ENCODE data around the gene ZNF683.
"Not testable (repeated sequence)": the region's sequence is repeated elsewhere in the genome, so short reads cannot be mapped to it uniquely, and the experiment has no call there.

The ZNF683 gene

DNA sequence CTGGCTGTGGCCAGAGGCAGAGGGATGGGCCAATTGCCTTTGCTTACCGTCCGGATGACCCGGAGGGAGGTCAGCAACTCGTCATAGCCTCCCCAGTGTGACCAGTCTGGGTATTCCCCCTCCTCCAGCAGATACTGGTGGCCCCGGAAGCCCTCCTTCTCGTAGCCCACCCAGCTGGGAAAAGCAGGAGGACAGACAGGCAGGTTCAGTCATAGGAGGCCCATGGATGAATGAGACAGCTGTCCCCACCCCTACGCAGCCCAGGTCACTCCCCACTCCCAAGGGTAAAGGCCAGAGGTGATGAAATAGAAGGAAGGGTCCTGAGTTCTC lies 35.4 kb downstream of the ZNF683 start:
- no peak for DNase-seq (ENCODE audit: low read depth)

- DNase-seq (ENCODE audit: low read depth) = peak; percentile 83
Observed at GRCh38 chr1:26336477-26337205, 35.9 kb downstream of the ZNF683 start.

GRCh38 chr1:26335774-26336476 lies 36.6 kb downstream of the ZNF683 start:
- no peak for DNase-seq (ENCODE audit: low read depth)

GRCh38 chr1:26333312-26333711 lies 39.2 kb downstream of the ZNF683 start:
- DNase-seq (ENCODE audit: low read depth) = not testable (repeated sequence)

GRCh38 chr1:26330276-26330675 lies 42.3 kb downstream of the ZNF683 start:
- no peak for DNase-seq (ENCODE audit: low read depth)

- not testable (repeated sequence) for DNase-seq (ENCODE audit: low read depth)
Observed at GRCh38 chr1:26329380-26329779, 43.2 kb downstream of the ZNF683 start.

DNA sequence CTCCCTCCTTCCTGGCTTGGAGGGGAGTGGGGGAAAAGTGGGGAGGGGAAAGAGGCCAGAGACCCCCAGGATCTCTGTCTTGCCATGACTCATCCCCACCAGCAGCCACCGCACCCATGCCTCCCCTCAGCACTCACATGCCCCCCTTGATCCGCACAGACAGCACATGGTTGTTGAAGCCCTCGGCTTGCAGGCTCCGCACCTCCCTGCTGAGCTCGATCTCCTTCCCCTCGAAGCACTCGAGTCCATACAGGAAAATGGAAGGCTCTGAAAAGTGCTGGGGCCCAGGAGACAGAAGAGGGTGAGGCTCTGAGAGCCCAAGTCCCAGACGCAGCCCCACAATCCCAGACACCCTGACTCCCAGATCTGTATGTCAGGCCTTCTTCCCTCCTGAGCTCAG lies 44.0 kb downstream of the ZNF683 start:
- no peak for DNase-seq (ENCODE audit: low read depth)

GRCh38 chr1:26327956-26328362 lies 44.6 kb downstream of the ZNF683 start:
- DNase-seq (ENCODE audit: low read depth) = no peak

DNA sequence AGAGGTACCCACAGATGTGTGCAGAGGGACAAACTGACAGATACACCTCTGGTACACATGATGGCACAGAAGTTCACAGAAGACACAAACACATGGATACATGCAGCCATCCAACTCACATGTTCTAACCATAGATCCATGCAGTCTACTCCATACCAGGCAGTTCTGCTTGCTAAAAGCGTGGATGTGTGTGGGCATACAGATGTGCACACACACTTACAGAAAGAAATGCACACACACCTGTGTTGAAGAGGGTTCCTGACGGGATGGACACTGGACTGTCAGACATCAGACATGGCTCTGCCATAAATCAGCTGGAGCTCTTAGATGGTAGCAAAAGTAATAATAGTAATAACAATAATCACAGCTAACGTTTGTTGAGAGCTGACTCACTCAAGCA lies 48.0 kb downstream of the ZNF683 start:
- DNase-seq (ENCODE audit: low read depth) = no peak

DNA sequence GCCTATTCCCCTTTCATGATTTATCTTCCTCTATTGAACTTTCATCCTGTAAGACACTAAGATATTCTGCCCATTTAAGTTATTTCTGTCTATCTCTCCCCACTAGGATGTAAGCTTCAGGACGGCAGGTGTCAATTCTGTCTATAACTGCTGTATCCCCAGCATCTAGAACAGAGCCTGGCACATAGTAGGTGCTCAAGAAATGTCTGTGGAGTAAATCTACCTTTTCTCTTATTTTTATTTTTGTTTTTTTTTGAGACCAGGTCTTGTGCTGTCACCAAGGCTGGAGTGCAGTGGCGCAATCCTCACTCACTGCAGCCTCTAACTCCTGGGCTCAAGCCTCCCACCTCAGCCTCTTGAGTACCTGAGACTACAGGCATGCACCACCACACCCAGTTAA lies 49.2 kb downstream of the ZNF683 start:
- no peak for DNase-seq (ENCODE audit: low read depth)

DNA sequence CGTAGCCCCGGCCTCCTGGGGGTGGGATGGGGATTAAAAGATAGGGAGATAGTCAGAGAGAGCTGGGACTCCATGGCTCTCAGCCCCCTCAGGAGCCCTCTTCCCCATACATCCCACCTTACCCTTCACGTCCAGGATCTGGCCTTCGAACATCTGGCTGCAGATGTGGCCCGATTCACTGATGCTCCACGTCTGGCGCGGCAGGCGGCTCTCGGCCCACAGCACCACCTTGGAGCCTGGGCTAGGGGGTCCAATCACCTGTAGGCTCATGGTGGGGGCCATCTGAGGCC lies 50.6 kb downstream of the ZNF683 start:
- no peak for DNase-seq (ENCODE audit: low read depth)

DNA sequence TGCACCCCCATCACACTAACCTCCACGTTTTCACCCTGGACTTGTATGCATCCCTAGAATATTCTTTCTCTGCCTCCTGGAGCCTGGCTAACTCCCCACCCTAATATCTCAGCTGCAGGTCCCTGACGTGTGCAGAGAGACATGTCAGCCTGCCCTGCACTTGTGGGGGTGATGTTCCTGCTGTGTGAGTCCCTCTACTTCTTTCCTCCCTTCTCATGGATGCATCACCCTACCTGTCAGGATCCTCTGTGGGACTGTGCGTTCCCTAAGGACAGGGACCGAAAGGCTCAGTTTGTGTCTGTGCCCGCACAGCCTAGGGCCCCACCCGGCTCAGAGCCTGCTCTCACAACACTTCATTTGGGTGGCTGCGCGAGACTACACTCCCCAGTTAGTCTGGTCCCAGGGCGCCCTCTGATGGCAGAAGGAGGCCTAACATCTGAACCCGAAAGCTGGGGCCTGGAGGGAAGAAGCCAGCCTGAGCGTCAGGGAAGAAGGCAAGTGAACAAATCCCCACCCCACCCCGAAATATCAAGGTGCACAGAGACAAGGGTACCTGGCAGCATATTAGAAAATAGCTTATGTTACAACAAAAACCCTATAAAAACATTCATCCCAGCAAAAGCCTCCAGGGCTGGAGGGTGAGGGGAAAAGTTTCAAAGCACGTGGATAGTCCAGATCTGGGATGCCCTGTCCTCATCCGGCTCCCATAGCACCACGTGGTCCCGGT lies 51.1 kb downstream of the ZNF683 start:
- DNase-seq (ENCODE audit: low read depth) = peak; percentile 76

DNA sequence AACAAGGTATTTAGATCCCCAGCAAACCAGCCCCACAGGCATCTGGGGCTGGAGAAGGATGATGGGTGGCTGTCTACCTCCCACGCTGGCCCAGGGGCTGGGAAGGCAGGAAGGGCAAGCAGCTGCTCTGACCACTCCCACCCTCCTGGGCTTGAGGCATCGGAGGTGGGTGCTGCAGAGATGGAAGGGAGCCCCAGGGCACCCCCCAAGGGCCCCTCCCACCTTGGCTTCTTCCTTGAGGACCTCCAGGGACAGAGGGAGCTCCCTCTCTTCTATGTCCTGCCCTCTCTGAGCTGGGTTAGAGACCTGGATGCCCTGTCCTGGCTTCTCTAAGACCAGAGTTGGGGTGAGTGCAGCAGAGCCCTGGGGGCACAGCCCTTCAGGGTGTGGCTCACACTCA lies 51.7 kb downstream of the ZNF683 start:
- no peak for DNase-seq (ENCODE audit: low read depth)

- no peak for DNase-seq (ENCODE audit: low read depth)
Observed at GRCh38 chr1:26318338-26319064, 54.0 kb downstream of the ZNF683 start.

DNA sequence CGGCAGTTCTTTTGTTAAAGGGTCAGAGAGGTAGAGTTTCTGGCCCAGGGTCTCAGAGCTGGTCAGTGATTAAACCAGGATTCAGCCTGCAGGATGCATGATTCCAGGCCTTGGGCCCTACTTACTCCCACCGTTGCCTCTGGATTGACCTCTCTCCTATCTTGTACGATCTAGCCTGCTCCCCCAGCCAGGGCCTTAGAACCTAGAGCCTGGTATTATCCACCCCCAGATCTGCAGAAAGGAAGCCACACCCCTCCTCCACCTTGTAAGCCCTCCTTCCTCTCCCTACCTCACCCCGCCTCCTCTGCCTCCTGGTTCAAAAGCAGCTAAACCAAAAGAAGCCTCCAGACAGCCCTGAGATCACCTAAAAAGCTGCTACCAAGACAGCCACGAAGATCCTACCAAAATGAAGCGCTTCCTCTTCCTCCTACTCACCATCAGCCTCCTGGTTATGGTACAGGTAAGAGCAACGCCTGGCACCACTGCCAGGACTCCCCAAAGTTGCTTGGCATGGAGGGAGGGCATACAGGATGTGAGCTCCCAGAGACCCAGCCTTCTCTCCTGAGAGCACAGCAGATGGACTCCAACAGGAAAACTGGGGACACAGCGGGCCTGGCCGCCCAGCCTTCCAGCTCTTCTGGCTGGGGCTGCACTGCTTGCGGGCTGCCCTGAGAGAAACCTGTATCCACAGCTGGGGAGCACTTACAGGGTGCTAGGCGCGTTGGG lies 54.8 kb downstream of the ZNF683 start, which contains the start of gene CD52:
Gene CD52, plus strand, starts transcription at position 347 of the 726 bp plus-strand sequence. Its CDS starts 60 bp downstream, at position 407.
- peak; percentile 70 for DNase-seq (ENCODE audit: low read depth)

GRCh38 chr1:26317146-26317545 lies 55.4 kb downstream of the ZNF683 start:
- DNase-seq (ENCODE audit: low read depth) = no peak

- no peak for DNase-seq (ENCODE audit: low read depth)
Observed at GRCh38 chr1:26315874-26316850, 56.4 kb downstream of the ZNF683 start.

- DNase-seq (ENCODE audit: low read depth) = no peak
Observed at GRCh38 chr1:26314501-26314900, 58.0 kb downstream of the ZNF683 start.
